HK-2 (cell line): ENCODE measurements around the gene ACOT8.
"Not testable (repeated sequence)": the region's sequence is repeated elsewhere in the genome, so short reads cannot be mapped to it uniquely, and the experiment has no call there.

Experiments
- DNase-seq: peaks from one replicate; pipeline ENCODE4 v3.0.0-alpha.2; 2018; ENCODE audit not compliant: unreplicated experiment

The ACOT8 gene

DNA sequence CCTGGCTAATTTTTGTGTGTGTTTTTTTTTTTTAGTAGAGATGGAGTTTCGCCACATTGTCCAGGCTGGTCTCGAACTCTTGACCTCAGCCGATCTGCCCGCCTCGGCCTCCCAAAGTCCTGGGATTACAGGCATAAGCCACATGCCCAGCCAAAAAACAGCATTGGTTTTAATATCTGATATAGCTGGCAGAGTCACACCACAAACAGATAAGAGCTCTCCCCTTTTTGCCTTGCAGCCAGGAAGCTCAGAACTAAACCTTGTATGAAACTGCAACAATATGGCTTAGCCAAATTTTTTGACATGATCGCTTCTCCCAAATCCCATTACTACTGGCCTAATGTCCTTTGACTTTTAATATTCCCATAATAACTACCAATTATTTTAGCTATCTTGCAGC lies 4.9 kb downstream of the ACOT8 start:
- no peak for DNase-seq

GRCh38 chr20:45851501-45851900 lies 5.7 kb downstream of the ACOT8 start:
- no peak for DNase-seq

GRCh38 chr20:45850926-45851325 lies 6.3 kb downstream of the ACOT8 start:
- DNase-seq: no peak

- DNase-seq: no peak
Measured at GRCh38 chr20:45850238-45850637, 7.0 kb downstream of the ACOT8 start.

- no peak for DNase-seq
Measured at GRCh38 chr20:45848969-45849582, 8.1 kb downstream of the ACOT8 start.

DNA sequence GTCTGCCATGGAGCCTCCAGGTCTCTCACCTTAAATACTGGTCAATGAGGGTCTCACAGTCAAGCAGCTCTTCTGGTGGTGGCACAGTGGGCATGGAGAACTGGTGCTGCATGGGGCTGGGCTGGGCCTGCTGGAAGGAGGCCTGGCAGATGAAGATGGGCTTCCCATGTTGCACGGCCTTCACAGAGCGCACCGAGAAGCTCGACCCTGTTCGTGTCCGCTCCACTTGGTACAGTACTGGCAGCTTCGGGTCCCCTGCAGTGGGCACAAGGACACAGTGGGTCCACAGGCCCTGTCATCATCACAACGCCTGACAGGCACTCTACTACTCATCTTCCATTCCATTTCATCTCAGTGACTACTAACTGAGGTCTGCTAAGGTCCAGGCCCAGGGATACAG lies 8.8 kb downstream of the ACOT8 start:
- DNase-seq: no peak

DNA sequence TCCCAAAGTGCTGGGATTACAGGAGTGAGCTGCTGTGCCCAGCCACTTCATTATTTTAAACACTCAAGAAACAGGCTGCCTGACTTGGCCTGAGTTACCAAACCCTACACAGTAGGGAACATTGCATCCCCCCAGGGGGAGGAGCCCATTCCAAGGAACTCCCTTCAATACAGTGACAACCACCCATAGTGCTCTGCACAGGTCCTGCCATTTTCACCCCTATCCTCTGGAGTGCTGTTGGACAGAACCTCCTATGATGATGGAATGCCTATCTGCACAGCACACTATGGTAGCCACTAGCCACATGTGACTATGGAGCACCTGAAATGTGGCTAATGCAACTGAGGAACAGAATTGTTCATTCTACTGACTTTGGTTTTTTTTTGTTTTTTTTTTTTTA lies 11.7 kb downstream of the ACOT8 start:
- DNase-seq: no peak

DNA sequence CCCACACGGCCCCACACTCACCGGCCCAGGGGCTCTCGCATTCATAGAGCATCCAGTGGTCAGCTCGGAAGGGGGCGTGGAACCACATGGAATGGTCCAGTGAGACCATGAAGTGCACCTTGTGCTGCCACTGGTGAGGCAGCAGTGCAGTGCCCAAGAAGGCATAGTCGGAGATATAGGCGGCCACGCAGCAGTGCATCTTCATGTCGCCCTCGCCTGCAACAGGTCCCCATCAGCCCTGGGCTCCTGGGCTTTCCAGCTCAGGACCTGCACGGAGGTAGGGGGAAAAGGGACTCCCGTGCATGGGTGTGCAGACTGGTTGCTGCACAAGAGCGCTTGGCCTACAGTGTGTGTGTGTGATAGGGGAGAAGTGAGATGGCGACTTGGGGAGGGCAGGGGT lies 13.7 kb downstream of the ACOT8 start:
- no peak for DNase-seq

DNA sequence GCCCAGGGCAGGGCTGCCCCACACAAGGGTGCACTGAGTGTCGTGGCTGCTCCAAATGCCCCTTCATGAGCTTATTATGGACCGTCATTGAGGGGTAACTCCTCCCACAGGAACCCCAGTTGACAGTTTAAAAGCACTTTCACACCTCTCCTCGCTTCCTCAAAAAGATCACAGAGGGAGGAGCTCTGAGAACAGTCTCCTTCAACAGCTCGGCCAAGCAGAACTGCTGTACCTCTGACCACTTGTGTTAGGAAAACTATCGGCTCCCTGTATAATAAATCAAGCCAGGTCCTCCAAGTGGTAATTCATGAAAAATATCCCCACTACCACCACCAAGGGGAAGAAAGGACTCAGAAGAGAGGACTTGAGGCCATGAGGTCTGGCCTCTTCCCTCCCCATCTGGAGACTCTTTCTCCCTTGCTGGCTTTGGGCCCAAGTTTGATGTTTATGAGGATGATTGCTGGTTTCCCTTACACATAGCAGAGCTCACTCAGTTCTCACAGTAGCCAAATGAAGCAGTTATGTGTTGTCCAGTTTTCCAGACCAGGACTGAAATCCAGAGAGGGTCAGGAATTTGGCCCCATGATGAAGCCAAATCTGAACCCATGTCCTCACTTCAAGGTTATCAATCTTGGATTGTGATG lies 14.9 kb downstream of the ACOT8 start:
- no peak for DNase-seq

DNA sequence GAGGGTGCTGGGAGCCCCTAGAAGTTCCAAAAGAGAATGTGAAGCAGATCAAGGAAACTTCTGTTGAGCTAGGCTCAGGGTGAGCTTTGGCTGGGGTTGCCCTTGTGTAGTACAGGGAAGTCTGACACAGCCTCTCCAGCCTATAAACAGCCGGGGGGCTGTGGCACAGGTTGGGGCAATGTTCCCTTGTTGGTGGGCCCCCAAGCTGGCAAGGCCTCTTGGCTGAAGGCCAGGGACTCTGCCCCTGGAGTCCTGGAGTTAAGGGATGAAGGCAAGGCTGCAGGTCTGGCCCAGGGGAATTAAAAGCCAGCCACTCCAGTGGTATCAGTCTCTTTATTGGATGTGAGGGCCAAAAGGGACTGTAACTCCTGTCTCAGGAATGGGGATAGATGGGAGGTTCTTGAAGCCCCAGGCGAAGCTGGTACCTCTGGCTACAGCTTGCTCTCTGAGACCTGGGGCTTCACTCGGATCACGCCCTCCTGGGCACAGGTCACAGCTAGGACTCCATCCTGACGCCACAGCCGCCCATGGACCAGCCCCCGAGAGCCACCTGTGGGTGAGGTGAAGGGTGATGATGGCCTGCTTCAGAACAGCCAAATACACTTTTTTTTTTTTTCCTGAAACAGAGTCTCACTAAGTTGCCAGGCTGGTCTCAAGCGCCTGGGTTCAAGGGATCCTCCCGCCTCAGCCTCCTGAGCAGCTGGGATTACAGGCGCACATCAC lies 15.6 kb downstream of the ACOT8 start:
- DNase-seq: no peak

- no peak for DNase-seq
Measured at GRCh38 chr20:45840700-45841198, 16.4 kb downstream of the ACOT8 start.

GRCh38 chr20:45836841-45837240 lies 20.4 kb downstream of the ACOT8 start:
- DNase-seq: no peak

GRCh38 chr20:45835825-45836224 lies 21.4 kb downstream of the ACOT8 start:
- DNase-seq: no peak

DNA sequence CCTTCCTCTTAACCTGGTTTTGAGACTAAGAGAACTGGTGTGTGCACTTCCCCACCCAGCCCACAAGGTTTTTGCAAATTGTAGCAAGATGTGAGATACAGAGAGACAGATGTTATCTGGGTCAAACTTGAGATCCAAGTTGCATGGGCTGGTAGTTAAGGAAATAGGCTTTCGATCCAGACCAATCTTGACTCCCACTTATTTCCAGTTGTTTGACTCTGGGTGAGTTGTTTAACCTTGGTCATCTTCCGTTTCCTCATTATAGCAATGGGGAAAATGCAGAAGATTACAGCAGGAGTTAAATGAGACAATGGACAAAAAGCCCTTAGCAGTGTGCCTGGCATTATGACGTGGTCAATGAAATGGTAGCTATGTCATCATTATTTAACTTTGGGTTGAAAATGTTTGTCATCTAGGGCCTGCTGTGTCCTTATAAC lies 21.8 kb downstream of the ACOT8 start:
- DNase-seq: no peak

DNA sequence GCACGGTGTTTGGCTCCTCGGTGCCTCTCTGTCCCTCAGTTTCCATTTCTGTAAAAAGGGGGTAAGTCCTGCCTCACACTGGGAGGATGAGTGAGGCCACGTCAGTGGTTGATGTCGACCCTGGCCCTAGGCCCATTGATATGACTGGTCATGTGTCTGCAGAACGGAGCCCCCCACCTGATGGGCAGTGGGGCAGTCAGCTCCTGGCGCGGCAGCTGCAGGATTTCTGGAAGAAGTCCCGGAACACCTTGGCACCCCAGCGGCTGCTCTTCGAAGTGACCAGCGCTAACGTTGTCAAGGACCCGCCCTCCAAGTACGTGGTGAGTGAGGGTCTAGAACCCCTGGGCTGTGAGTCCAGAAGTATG lies 22.4 kb downstream of the ACOT8 start:
- no peak for DNase-seq

GRCh38 chr20:45833883-45834796 lies 23.1 kb downstream of the ACOT8 start:
- peak; percentile 64 for DNase-seq

GRCh38 chr20:45833030-45833882 lies 23.9 kb downstream of the ACOT8 start, which contains the start of gene SNX21:
Gene SNX21 (plus strand): TSS chr20:45833799. CDS start chr20:45833920, 121 bp downstream.
- DNase-seq: peak; percentile 91

DNA sequence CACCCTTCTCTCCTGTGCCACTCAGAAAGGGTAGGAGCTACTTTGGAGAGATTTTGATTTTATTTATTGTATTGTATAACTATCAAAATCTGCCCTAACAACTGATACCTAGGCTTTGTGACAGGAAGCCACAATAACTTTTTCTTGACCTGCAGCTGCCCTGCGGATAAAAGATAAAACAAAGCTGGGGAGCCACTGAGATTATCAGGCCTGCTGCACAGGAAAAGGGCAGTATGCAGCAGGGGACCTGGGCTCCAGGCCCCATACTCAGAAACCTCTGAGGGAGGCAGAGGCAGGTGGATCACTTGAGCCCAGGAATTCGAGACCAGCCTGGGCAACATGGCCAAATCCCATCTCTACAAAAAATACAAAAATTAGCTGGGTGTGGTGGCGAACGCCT lies 24.6 kb downstream of the ACOT8 start:
- DNase-seq: no peak

GRCh38 chr20:45829673-45830106 lies 27.5 kb downstream of the ACOT8 start:
- not testable (repeated sequence) for DNase-seq

DNA sequence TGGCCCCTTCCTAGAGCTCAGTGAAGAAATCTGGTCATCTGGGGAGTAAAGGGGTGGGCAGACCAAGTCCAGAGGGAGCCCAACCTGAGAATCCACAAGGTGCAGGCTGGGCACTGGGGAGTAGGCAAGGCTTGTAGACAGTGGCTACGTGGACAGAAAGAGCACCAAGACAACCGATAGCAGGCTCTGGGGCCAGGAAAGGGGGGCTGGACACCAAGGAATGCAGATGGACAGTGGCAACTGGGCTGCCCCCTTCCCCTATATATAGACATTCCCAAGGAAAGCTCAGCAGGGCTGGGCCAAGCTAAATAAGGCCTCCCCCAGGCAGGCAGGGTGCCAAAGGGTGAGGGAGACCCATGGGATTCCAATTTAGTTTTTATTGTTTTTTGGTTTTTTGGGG lies 28.6 kb downstream of the ACOT8 start:
- no peak for DNase-seq

GRCh38 chr20:45827712-45828111 lies 29.5 kb downstream of the ACOT8 start:
- DNase-seq: no peak
